ENCODE measurements around the gene IL17A.

Gene IL17A

DNA sequence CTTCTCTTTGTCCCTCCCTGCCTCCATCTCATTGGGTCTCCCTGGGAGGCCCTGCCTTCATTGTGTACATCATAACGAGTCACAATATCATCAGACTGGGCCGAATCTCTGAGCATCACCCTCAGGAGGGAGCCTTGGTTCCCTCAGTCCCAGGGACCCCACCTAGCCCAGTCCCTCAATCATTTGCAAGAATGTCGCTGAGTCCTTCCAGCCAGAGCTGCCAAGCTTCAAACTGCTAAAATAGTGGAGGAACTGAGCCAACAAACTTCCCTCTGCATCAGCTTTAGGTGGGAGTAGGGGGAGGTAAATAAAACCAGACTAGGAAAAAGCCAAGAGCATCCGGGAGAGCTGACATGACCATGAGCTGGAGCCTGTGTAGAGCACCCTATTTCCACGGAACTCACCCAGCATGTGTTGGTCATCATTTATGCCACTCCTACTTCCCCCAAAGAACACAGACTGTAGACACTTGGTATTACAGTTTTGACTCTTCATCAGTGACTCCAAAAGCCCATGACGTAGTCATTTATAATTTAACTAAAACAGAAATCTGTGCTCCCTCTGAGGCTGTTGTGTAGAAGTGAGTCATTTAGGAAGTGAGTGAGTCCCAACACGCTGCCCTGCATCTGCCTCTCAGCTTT, 28.8 kb upstream of the IL17A start:
- no peaks in the 10 kb centered on the region for H3K36me3 ChIP-seq (ENCODE audit: control insufficient read depth, insufficient read depth, low read length)
- no peak overlapping the region for H3K4me3 ChIP-seq (replicated peaks; ENCODE audit: low read depth, low read length)
- no peaks in the 10 kb centered on the region for H3K27me3 ChIP-seq (replicated peaks; ENCODE audit: control insufficient read depth, insufficient read depth, low read length)
- peak; percentile 54 for DNase-seq (ENCODE audit: extremely low read depth, insufficient read length)
- no peak for TF ChIP-seq CTCF (IDR thresholded peaks at IDR 0.05; ENCODE audit: insufficient read depth, low read length, poor library complexity, severe bottlenecking)

- no peak for DNase-seq (ENCODE audit: extremely low read depth, insufficient read length)
- no peak for TF ChIP-seq CTCF (IDR thresholded peaks at IDR 0.05; ENCODE audit: insufficient read depth, low read length, poor library complexity, severe bottlenecking)
- Histone ChIP-seq H3K36me3 (ENCODE audit: control insufficient read depth, insufficient read depth, low read length) (no peaks in the 10 kb centered on the region), H3K27me3 (replicated peaks; ENCODE audit: control insufficient read depth, insufficient read depth, low read length) (no peaks in the 10 kb centered on the region), H3K4me3 (replicated peaks; ENCODE audit: low read depth, low read length) (no peak overlapping the region)
Observed at GRCh38 chr6:52160472-52161104, 25.6 kb upstream of the IL17A start.

DNA sequence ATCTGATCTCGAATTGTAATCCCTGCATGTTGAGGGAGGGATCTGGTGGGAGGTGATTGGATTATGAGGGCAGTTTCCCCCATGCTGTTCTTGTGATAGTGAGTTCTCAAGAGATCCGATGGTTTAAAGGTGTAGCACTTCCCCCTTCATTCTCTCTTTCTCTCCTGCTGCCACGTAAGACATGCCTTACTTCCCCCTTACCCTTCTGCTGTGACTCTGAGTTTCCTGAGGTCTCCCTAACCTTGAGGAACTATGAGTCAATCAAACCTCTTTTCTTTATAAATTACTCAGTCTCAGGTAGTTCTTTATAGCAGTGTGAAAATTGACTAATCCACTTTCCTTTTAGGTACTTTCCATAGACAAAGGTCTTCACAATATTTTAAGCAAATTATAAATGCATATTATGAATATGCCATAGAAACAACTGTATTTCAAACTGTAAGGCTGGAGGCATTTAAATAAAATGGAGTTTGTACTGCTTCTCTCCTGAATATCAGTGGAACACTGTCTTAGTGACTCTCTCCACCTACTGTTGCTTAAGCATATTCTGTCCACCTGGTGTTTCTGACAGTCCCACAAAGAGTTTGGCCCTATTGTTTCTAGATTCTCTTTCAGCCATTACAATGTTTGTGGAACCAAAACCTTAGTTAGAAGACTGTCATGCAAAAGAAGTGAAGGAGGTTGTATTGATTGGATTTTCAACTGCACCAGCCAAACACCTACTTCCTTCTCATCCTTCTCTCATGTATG, 24.3 kb upstream of the IL17A start:
- Histone ChIP-seq H3K4me3 (replicated peaks; ENCODE audit: low read depth, low read length) (no peak overlapping the region), H3K36me3 (ENCODE audit: control insufficient read depth, insufficient read depth, low read length) (no peaks in the 10 kb centered on the region), H3K27me3 (replicated peaks; ENCODE audit: control insufficient read depth, insufficient read depth, low read length) (no peaks in the 10 kb centered on the region)
- TF ChIP-seq CTCF (IDR thresholded peaks at IDR 0.05; ENCODE audit: insufficient read depth, low read length, poor library complexity, severe bottlenecking), result no peak
- peak; percentile 24 for DNase-seq (ENCODE audit: extremely low read depth, insufficient read length)

DNA sequence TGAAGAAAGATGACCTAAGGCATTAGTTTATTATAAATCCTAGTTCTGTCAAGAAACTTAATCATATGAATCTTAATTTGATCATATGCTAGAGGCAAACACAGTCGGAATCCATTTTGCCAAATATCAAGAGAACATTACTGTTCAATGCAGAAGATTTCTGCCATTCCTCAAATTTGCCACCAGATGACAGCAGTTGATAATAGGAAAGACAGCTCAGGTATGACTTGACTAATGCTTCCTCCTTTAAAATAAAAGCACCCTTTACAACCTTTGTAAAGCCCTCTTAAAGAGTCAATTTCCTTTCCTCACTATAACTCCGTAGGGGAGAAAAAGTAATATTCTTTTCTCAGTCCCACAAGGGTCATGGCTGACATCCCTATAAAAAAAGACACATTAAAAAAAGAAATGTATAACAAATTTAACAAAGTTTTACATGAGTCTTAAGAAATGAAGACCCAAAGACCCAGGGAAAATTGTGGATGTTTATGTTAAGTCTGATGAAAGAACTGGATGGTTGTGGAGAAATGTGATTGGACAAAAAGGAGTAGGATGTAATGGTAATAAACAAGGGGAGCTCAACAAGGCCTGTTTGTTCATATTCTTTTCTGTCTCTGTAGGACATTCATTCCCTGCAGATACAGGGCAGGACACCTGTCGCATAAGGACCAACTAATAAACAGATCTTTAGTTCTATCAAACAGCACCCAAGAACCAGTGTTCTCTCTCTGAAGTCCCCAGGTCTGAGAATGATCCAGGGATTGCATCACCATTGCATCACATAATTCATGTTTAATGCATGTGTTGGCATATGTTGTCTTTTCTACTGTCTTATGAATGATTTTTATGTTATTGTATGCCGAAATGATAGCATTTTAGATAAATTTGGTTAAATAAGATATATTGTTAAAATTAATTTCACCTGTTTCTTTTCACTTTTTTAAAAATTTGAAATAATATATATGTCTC, 23.0 kb upstream of the IL17A start:
- Histone ChIP-seq H3K36me3 (ENCODE audit: control insufficient read depth, insufficient read depth, low read length) (no peaks in the 10 kb centered on the region), H3K27me3 (replicated peaks; ENCODE audit: control insufficient read depth, insufficient read depth, low read length) (no peaks in the 10 kb centered on the region), H3K4me3 (replicated peaks; ENCODE audit: low read depth, low read length) (no peak overlapping the region)
- DNase-seq (ENCODE audit: extremely low read depth, insufficient read length), result no peak
- peak; percentile 85 for TF ChIP-seq CTCF (IDR thresholded peaks at IDR 0.05; ENCODE audit: insufficient read depth, low read length, poor library complexity, severe bottlenecking)

GRCh38 chr6:52164319-52165094, 21.7 kb upstream of the IL17A start:
- no peaks in the 10 kb centered on the region for H3K27me3 ChIP-seq (replicated peaks; ENCODE audit: control insufficient read depth, insufficient read depth, low read length)
- no peak for DNase-seq (ENCODE audit: extremely low read depth, insufficient read length)
- no peak for TF ChIP-seq CTCF (IDR thresholded peaks at IDR 0.05; ENCODE audit: insufficient read depth, low read length, poor library complexity, severe bottlenecking)

More at GRCh38 chr6:52164319-52165094, 21.7 kb upstream of the IL17A start:
- H3K36me3 ChIP-seq (ENCODE audit: control insufficient read depth, insufficient read depth, low read length), result no peaks in the 10 kb centered on the region
- no peak overlapping the region for H3K4me3 ChIP-seq (replicated peaks; ENCODE audit: low read depth, low read length)

All from GM06990 (cell line).